Stimulated activated CD4-positive, alpha-beta T cell treated with anti-CD3 and anti-CD28 coated beads, Interleukin-4, amount 100 ng/mL, for 48 hours (primary cell): ENCODE data around the gene SHC2.
"Not testable (repeated sequence)": the region's sequence is repeated elsewhere in the genome, so short reads cannot be mapped to it uniquely, and the experiment has no call there.

Source experiments
- DNase-seq, 2 donors: peaks; one replicate each; pipeline ENCODE4 v3.0.0-alpha.2; 2020; ENCODE audit warnings: low read depth in 2 of 2

The SHC2 gene

DNA sequence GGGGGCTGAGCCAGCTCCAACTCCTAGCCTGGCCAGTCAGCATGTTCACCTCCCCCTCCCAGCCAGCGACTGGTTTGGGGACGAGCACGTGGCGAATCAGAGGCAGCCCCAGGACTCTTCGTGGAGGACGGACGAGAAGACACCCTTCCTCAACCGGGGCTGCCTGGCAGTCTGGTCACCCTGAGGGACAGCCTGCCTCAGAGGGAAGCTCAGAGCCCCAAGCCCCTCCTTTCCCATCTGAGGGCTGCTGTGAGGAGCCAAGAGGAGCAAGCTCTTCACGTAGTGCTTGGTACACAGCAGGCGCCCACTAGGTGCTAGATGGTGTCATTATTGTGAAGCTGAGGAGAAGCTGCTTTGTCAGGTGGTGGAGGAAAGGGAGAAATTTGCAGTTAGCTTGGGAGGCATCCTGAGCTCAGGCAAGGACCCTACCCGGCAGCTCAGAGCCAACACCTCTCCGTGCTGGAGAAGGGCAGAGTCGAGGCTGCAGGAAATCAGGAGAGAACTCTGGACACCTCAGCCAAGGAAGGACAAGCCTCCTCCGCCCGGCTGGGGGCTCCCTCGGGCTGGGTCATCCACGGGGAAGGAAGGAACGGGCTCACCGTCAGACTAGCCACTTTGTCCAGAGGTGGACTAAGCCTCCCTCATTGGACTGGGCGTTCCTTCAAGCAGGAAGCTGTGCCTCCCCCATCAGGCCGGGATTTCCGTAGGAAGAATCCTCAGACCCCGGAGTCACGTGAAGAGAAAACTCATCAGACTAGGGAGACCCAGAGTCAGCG lies 37.0 kb downstream of the SHC2 start:
- no peak for DNase-seq

DNA sequence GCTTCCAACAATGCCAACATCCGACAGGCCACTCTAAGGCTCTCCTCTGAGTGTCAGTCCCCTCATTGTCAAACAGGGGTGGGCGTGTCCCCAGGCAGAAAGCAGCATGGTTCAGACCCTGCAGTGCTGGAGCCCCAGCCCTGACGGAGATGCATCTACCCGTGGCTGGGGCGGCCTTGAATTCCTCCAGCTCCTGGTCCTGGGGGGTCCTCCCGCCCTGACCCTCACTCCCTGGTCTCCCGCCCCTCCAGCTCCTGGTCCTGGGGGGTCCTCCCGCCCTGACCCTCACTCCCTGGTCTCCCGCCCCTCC lies 38.0 kb downstream of the SHC2 start:
- DNase-seq = not testable (repeated sequence)

DNA sequence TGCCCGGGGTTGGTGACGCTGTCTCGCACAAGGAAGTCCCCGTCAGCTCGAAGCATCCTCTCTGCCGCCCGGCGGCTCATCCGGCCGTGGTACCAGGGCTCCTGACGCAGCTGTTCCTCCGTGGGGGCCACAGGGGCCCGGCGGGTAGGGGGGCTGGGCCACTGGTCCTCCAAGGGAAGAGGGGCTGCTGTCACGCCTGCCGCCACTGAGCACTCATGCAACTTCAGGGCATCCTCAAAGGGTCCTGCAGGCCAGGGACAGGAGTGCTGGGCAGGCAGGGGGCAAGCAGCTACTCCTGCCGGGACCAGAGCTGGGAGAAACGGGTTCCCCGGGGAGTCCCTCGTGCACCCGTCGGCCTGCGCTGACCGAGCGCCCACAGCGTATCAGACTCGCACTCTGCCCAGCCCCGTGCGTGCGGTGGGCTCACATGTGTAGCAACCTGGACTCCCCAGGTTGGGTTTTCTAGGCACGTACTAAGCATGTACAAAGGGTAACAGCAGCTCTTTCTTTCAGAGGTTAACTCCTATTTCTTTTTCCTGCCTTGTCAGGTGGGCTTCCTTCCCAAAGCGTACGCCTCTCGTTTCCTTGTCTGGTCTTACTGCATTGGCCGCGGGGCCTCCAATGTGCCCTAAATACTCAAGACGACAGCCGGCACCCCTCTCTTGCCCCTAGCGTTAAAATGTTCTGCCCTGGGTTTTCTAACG lies 38.5 kb downstream of the SHC2 start:
- DNase-seq = no peak

DNA sequence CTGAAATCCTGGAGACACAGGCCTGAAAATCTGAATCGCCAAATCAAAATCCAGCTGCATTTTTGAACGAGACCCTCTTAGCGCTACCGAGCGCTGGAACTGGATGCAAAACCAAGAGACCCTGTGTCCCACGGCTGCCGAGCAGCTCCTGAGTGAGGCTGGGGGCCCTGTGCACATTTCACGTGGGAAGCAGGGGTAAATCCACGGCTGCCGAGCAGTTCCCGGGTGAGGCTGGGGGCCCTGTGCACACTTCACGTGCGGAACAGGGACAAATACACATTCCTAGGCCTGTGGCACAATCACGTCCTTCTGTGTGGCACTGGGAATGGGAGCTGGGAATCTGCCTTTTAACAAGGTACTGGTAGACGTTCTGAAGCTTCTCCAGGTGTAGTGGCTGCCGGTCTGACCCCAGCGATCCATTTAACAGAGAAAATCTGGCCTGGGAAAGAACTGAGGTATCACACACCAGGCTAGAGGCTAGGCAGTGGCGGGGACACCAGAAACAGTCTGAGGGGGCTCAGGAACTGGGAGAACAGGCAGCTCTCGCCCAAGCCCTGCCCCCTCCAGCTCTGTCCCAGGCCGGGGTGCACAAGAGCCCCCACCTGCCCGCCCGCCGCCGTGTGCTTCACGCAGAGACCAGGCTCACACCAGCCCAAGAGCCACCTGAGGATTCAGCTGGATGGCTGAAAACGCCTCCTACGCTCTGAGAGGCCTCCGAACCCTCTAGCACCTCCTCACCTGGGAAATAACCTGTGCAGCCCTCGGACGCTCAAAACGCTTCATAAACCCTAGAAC lies 40.9 kb downstream of the SHC2 start:
- no peak for DNase-seq

DNA sequence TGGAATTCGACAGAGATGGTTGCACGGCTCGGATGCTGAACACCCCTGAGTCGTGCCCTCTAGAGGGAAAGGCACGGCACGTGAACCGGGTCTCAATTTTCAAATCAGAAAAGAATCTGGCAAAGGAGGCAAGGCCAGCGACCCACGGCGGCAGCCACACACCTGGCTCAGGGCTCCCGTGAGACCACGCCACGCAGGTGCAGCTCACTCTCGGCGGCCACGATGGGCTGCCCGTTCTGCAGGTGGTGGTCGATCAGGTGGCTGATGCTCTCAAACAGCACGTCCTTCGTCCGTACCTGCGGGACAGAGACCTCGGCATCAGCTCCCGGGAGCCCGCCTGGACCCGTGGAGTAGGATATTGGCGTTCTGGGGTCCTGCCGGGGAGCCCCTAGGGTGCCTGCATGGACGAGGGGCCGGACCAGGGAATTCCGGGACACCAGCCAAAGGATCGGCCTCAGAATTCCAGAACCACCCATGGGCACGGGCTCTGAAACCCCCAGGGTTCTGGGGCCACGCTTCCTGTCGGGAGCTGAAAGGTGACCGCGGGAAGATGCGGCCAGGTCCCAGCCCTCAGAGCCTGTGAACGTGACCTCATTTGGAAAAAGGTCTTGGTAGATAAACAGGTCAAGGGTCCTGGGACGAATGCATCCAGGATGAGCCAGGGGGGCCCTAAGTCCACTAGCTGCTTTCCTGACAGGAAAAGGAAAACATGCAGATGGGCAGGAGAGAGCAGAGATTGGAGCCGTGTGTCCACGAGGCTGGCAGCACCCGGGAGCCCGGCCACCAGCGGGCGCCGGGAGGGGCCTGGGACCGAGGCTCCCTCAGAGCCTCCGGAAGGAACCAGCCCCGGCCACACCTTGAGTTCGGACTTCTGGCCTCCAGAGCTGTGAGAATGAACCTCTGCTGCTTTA lies 41.8 kb downstream of the SHC2 start:
- no peak for DNase-seq

DNA sequence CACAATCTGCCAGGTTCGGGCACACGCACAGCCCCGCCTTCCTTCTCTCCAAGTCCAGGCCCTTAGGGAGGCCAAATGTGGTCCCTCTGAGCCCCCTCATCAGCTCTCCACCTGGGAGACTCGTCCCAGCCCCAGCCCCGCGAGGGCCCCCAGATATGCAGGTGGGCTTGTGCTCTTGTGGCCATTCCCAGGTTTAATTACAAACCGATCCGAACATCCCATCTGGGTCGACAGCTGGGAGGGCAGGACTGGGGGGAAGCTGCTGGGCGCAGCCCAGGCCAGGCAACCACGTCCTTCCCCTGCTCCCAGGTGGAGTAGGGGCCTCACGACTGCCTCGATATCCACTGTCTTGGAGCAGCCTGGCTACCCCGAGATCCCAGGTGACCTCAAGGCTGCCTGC lies 44.4 kb downstream of the SHC2 start:
- DNase-seq = no peak

DNA sequence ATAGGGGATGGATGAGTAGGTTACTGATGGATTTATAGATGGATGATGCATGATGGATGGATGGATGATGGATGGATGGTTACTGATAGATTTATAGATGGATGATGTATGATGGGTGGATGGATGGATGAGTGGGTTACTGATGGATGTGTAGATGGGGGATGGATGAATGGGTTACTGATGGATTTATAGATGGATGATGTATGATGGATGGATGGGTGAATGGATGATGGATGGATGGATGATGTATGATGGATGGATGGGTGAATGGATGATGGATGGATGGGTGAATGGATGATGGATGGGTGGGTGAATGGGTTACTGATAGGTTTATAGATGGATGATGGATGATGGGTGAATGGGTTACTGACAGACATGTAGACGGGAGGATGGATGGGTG lies 45.5 kb downstream of the SHC2 start:
- no peak for DNase-seq

DNA sequence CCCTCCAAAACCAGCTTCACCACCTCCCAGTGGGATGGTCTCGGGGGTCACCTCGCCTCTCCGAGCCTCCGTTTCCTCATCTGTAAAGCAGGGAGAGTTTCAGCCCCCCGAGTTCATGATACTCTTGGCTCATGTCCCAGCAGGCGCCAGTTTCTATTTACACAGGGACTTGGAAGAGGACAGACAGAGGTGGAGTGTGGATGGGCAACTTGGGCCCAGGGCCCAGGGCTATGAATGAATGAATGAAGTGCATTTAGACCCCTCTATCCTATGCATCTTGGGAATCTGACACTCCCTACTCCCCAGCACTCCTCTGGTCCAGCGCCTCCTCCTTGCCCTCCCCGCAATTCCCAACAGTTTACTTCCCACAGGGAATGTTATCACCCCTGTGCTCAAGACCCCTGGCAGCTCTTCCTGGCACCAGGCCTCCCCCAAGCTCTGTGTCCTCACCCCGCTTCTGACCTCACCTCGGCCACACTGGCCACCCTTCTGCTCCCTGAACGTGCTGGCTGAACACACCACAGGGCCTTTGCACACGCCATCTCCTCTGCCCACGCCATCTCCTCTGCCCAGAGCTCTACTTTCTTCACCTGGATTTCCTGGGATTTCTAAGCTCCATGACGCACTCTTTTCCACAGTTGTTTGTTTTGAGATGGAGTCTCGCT lies 46.9 kb downstream of the SHC2 start:
- no peak for DNase-seq

DNA sequence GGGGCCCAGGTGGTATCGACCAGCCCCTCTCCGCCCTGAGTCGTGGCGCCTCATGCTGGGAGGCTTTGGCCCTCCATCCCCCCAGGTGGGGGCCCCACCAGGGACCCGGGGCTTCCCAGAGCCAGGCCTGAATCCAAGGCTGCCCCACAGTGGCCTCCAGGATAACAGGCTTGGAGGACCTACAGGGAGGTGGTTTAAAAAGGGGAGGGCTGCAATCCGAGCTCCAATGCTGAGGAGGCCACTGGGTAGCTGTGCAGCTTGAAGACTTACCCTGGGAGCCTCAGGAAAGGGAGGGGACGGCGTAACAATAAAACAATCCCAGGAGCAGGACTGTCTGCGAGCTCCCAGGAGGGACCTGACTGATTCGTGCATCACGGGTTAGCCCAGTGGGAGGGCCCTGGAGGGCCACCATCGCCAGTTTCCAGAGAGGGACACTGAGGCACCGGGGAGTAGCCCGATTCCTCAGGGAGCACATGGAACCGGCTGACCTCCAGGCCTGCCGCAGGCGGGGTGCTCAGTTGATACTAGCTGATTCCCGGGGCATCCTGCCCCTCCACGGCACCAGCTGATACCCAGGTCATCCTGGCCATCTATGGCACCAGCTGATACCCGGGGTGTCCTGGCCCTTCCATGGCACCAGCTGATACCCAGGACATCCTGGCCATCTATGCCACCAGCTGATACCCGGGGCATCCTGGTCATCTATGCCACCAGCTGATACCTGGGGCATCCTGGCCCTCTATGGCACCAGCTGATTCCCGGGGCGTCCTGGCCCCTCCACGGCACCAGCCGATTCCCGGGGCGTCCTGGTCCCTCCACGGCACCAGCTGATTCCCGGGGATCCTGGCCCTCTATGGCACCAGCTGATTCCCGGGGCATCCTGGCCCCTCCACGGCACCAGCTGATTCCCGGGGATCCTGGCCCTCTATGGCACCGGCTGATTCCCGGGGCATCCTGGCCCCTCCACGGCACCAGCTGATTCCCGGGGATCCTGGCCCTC lies 48.2 kb downstream of the SHC2 start:
- DNase-seq = no peak

DNA sequence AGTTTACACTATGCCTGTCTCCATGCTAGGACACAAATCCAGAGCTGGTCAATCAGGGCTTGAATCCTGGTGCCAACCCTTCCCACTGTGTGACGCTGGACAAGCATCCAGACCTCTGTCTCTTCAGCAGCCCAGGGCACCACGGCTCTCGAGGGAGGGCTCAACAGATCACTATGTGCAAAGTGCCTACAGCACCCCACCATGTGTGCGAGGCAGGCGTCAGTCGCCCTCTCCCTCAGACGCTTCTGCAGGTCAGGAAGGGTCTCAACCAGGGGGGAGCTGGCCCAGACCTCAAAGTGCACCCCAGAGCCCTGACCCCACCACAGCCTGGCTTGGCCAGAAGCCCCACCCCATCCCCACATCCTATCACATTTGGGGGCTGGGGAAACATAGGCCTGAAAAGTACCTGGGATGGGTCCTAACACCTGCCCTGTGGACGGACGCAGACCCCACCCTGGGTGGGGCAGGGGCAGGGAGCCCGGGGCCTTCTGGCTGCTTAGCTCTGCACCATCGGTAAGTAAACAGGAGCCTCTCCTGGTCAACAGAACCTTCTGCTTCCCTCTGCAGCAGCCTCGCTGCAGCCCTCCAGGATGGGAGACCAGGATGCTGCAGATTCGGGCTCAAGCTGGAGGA lies 49.0 kb downstream of the SHC2 start:
- no peak for DNase-seq

DNA sequence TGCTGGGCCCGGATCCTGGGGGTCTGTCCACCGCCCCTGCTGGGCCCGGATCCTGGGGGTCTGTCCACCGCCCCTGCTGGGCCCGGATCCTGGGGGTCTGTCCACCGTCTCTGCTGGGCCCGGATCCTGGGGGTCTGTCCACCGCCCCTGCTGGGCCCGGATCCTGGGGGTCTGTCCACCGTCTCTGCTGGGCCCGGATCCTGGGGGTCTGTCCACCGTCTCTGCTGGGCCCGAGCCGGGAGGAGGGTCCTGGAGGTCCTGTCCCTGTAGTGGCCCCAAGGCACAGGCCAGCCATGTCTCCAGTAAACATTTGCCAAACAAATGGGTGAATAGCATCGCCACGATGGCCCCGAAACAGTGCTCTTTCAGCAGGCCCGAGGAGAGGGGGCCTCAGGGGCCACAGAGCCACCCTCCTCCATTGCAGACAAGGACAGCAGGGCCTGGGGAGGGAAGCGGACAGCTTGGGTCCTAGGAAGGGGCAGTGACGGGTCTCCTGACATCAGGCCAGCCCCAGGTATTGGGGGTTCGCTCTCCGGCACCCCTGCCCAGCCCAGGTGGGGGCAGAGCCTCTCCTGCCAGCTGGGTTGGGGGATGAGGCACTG lies 49.6 kb downstream of the SHC2 start:
- not testable (repeated sequence) for DNase-seq

DNA sequence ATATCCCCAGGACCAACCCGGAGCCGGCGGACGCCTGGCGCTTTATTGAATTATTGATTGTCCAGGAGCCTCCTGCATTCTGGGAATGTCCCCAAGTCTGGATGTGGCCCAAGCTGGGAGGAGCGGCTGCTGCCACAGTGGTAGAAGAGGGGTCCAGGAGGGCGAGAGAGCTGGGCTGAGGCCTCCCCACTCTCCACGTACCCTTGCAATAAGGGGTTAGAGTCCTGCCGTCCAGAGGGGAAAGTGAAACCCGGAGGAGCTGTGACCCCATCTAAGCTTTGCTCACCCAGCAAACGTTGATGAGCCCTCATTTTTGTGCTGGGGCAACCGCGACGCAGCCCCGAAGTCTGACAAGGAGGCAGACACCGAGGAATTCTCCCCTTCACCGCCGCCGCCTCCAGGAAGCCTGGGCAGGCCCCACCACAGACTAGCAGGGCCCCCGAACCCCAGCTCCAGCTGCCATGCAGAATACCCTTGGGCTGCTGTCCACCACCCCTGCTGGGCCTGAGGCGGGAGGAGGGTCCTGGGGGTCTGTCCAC lies 50.5 kb downstream of the SHC2 start:
- no peak for DNase-seq

DNA sequence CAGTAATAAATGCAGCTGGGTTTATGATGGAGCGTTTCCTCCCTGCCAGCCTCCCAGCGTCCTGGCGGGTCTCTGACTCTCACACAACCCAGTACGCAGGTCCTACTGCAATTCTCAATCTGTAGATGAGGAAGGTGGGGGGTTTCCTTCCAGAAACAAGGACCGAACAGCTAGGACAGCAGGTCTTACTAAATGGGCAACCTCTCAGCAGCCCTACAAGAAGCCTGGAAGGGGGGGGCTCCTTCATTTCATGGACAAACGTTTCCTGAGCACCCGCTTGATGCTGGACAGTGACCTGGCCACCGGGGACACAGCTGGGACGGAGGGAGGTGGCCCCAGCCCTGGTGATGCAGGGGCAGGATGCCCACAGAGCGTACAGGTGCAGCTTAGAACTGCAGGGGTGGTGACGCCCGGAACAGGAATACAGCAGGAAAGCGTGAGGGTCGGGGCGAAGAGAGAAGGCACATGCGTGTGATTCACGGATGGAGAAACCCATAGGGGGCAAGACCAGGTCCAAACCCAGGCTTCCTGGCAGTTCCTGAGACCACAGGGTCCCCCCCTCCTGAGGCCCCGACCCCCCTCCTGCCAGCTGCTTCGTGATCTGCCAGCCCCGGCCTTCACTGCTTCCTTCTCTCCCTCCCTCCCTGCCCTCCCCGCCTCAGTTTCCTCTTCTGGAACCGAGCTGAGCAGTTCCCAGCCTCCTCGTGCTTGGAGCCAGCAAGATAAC lies 51.2 kb downstream of the SHC2 start:
- no peak for DNase-seq

DNA sequence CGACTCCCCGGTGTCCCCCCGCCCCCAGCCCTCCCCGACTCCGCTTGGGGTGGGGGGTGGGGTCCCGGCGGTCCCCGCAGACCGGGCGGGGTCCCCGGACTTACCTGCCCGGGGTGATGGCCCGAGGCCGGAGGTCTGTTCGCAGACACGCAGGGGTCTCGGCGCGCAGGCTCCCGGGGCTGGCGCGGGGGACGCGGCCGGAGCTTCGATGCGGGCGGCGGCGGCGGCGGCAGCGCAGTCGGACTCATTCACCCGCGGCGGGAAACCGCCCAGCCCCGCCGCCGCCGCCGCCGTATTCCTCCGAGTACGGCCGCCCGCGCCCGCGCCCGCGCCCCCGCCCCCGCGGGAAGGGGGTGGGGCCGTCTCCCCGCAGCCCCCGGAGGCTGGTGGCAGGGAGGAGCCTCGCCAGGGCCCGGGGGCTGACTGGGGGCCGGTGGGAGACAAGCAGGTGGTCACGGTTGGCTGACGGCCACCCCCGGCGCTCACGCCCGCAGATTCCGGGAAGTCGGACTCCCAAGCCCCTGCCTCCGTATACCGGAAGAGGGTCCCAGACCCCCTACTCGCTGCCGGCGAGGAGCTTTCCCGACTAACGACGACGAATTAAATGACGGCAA lies 51.8 kb downstream of the SHC2 start, which contains the start of gene C2CD4C:
TSS of gene C2CD4C (minus strand) at position 246 of the 614 bp plus-strand sequence. CDS start 786 bp downstream, outside the sequence.
- DNase-seq = no peak

DNA sequence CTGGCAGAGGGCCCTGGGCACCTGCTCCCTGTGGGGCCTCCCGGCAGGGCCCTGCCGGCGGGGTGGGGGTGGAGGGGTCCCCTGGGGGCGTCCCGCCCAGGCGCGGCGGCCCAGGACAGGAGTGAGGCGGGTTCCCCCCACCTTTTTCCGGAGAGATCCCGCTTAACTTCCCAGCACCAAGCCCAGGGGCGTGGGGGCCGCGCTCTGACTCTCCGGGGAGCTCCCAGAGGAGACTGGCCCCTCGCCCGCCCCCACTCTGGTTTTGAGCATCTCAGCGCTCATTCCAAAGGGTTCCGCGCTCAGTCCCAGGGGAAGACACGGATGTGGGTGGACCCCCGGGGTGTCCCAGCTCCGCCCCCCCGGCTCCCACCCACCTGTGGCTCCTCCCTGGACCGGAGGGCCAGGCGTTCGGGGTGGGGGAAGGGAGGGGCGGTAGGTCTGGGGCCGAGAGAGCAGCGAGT lies 52.4 kb downstream of the SHC2 start:
- DNase-seq = no peak

DNA sequence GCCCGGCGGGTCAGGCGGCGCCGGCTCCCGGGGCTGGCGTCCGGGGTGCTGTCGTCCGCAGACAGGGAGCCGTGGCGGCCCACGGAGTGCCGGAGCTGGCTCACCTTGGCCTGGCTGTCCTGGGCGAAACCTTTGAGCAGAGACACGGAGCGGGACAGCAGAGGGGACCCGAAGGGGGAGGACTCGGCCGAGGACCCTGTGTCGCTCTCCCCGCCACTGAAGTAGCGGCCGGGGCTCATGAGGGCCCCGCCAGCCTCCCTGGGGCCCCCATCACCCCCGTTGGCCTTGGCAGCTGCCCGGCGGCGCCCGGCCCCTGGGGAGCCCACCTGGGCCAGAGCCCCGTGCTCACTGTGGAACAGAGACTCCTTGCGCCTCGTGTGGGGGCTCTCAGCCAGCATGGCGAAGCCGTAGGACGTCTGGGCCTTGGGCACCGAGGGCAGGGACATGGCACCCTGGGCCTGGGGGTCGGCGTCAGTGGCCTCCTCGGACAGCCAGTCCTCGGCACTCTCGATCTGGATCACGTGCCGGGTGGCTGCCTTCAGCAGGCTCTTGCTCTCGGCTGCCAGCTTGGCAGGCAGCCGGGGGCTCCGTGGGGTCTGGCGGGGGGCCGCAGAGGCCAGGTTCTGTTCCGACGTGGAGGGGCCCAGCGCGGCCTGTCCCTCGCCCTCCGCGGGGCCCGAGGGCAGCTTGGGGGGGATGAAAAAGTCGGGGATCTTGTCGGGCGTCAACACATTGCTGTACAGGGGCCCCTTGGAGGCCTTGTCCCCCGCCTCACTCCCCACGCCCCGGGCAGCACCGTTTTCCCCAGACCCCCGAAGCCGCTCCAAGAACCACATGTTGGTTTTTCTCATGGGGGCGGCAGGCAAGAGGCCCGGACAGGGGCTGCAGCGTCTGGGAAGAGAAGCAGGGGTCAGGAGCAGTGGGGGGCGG lies 53.1 kb downstream of the SHC2 start:
- no peak for DNase-seq
